A549 (cell line): Measurements from ENCODE around the gene DNASE1L1. TPM values are rescaled to one million over a fixed set of nuclear protein-coding genes. Genes with fewer than 3 reads are reported as not detected.

Experiments used
- ATAC-seq, 2 experiments: fragments of 200-7000 bp in 1 of 2; fragments of >200 bp in 1 of 2; cut with Nextera tagmentation in 1 of 2; cut with Tn5 transposase in 1 of 2; 3 replicates each; pipeline versions ENCODE4 v1.8.0 to v1.9.1; 2018 to 2020; ENCODE audit warnings: mild to moderate bottlenecking in 1 of 2, moderate library complexity in 1 of 2
- CTCF ChIA-PET: fragments of 300-600 bp; sonication (Branson Sonifier 250); formaldehyde crosslinking; extraction: SDS; loops from one replicate; lab custom pipeline; 2021; ENCODE audit warnings: antibody characterized with exemption, inconsistent platforms; lab: Yijun Ruan, JAX
- POLR2A ChIA-PET: fragments of 350-600 bp; formaldehyde crosslinking; extraction: SDS; loops from one replicate; lab custom pipeline; 2021; ENCODE audit warnings: antibody characterized with exemption, inconsistent platforms; lab: Yijun Ruan, JAX
- DNase-seq, 2 experiments: peaks; one replicate each; pipeline versions ENCODE4 v3.0.0 to v3.0.0-alpha.2; 2011 to 2016; ENCODE audit warnings: low read depth in 1 of 2, low spot score in 1 of 2
- FAIRE-seq: peaks from 2 replicates; lab custom pipeline; 2011; peaks lifted over from hg19 to GRCh38; lab: Jason Lieb, UNC
- H3K27ac ChIP-seq, 2 experiments: fragments of >200 bp; sonication (Bioruptor Twin); formaldehyde crosslinking; 3 replicates each; pipeline ENCODE4 v1.5.1; 2016 to 2017
- H3K4me1 ChIP-seq: fragments of >200 bp; sonication (Bioruptor Twin); formaldehyde crosslinking; 3 replicates; pipeline ENCODE4 v1.6.1; 2016
- H3K4me2 ChIP-seq: fragments of >200 bp; sonication (Bioruptor Twin); formaldehyde crosslinking; 3 replicates; pipeline ENCODE4 v1.6.1; 2016
- H3K4me3 ChIP-seq: fragments of >200 bp; sonication (Bioruptor Twin); formaldehyde crosslinking; 3 replicates; pipeline ENCODE4 v1.5.1; 2016
- H3K9me3 ChIP-seq: fragments of >200 bp; sonication (Bioruptor Twin); formaldehyde crosslinking; 3 replicates; pipeline ENCODE4 v1.6.1; 2016
- CEBPB ChIP-seq, 2 experiments: fragments of >200 bp in 1 of 2; sonication (Bioruptor Twin) in 1 of 2; formaldehyde crosslinking in 1 of 2; IDR thresholded peaks; 2 replicates each; pipeline ENCODE4 v1.6.1; 2012 to 2016
- CTCF ChIP-seq: fragments of >200 bp; sonication (Bioruptor Twin); formaldehyde crosslinking; IDR thresholded peaks from 3 replicates; pipeline ENCODE4 v1.5.1; 2016
- EP300 ChIP-seq, 2 experiments: fragments of >200 bp; sonication (Bioruptor Twin); formaldehyde crosslinking; IDR thresholded peaks; 2 replicates in 1 of 2; 3 replicates in 1 of 2; pipeline ENCODE4 v1.6.1; 2016 to 2017
- FOXS1 ChIP-seq: fragments of 250-450 bp; sonication (Bioruptor Pico); IDR thresholded peaks from 2 replicates; pipeline ENCODE4 v1.5.0; 2020; ENCODE audit warnings: mild to moderate bottlenecking, moderate library complexity
- HDAC2 ChIP-seq: fragments of 200-600 bp; sonication (generic); IDR thresholded peaks from 2 replicates; pipeline ENCODE4 v1.6.1; 2016
- HEYL ChIP-seq: fragments of 250-450 bp; sonication (Bioruptor Pico); IDR thresholded peaks from 2 replicates; pipeline ENCODE4 v1.8.0; 2021; ENCODE audit warnings: mild to moderate bottlenecking, moderate library complexity
- MAX ChIP-seq: IDR thresholded peaks from 2 replicates; pipeline ENCODE4 v1.6.1; 2012
- PHF8 ChIP-seq: fragments of 200-600 bp; sonication (generic); IDR thresholded peaks from 2 replicates; pipeline ENCODE4 v1.6.1; 2016; ENCODE audit warnings: low read depth, mild to moderate bottlenecking, antibody characterized with exemption, moderate library complexity, borderline replicate concordance
- POLR2A ChIP-seq: IDR thresholded peaks from 2 replicates; pipeline ENCODE4 v1.6.1; 2012; ENCODE audit warnings: mild to moderate bottlenecking, low read length
- RAD21 ChIP-seq, 2 experiments: fragments of >200 bp in 1 of 2; sonication (Bioruptor Twin) in 1 of 2; formaldehyde crosslinking in 1 of 2; IDR thresholded peaks in 1 of 2; conservative IDR thresholded peaks in 1 of 2; 2 replicates in 1 of 2; 3 replicates in 1 of 2; pipeline ENCODE4 v1.6.1; 2012 to 2018; ENCODE audit warnings: inconsistent platforms in 1 of 2
- SMC3 ChIP-seq: fragments of >200 bp; sonication (Bioruptor Twin); formaldehyde crosslinking; IDR thresholded peaks from 3 replicates; pipeline ENCODE4 v1.6.1; 2018; ENCODE audit warnings: inconsistent platforms
- SREBF2 ChIP-seq: fragments of 450-650 bp; IDR thresholded peaks from 2 replicates; pipeline ENCODE4 v1.6.1; 2014; ENCODE audit warnings: mild to moderate bottlenecking, moderate library complexity
- TFCP2L1 ChIP-seq: fragments of 250-450 bp; sonication (Bioruptor Pico); IDR thresholded peaks from 2 replicates; pipeline ENCODE4 v1.5.0; 2021; ENCODE audit warnings: mild to moderate bottlenecking
- ZNF302 ChIP-seq: fragments of 250-450 bp; sonication (Bioruptor Pico); IDR thresholded peaks from 2 replicates; pipeline ENCODE4 v1.9.0; 2021; ENCODE audit warnings: inconsistent platforms, mild to moderate bottlenecking, moderate library complexity
- WGBS: methylation state at CpG from one replicate; pipeline ENCODE4 v1.1.6; 2017; ENCODE audit errors: missing lambda C conversion rate; 5-methylcytosine and 5-hydroxymethylcytosine counted together
- polyA plus RNA-seq, 4 experiments: library from polyadenylated mRNA; depleted of rRNA in 3 of 4; stranded (reverse); fragments of >200 nt; fragmentation: RNase III in 1 of 4; extraction: RNeasy Plus Mini Kit Qiagen cat#74134 plus additional on column Dnase treatment in 1 of 4; gene quantifications; 2 replicates in 3 of 4; 3 replicates in 1 of 4; pipeline ENCODE4 v1.2.3, GENCODE V29; 2011 to 2017
- TF ChIP-seq, protein P1 (sequence below): IDR thresholded peaks from 2 replicates; pipeline ENCODE4 v1.6.1; 2012; ENCODE audit warnings: low read depth, borderline replicate concordance

DNASE1L1 gene
- polyA plus RNA-seq, 2 of the 4 experiments (the other 2 are of a cell fraction), result 14.3 to 24.5 TPM

DNA sequence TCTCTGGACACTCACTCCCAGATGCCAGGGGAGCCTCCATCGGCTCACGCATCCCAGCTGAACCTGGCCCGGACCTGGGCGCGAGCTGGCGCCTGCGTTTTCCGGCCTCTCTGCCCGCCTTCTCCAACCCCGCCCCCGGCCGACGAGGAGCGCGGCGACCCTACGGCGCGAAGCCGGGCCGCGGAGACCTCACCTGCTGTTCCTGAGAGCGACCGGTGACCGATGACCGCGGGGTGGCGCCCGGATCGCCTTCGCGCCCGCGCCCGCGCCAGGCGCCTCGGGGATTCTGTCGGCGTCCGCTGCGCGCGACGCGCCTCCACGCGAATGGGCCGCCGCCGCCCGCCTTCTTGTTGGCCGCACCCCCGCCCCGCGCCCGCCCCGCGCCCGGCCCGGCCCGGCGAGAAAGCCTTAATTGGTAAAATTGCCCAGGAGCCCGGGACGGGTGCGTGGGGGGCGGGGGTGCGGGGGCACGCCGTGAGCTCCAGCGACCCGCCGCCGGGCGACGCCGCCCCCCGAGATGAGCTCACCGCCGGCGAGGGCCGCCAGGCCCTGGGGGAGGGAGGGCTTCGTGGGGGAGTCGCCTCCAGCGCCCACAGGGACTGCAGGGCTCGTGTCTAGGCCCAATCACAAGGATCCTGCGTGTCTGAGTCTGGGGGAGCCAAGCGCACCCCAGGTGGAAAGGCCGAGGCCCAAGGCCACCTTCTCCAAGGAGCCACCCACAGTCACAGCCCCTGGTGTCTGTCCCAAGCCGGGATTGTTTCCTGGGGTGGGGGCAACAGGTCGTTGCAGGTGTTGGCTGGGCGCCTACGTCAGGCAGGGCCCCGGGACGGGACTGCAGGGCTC, 34.5 kb downstream of the DNASE1L1 start, which contains the start of gene FLNA (continued):
- TF ChIP-seq, protein P1, sequence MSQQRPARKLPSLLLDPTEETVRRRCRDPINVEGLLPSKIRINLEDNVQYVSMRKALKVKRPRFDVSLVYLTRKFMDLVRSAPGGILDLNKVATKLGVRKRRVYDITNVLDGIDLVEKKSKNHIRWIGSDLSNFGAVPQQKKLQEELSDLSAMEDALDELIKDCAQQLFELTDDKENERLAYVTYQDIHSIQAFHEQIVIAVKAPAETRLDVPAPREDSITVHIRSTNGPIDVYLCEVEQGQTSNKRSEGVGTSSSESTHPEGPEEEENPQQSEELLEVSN, result peak; percentile 73
- TF ChIP-seq TFCP2L1 (CRISPR knock-in tag) (no peak), RAD21 (conservative IDR thresholded peaks at IDR 0.05 in 1 of 2, IDR thresholded peaks at IDR 0.05 in 1 of 2) (no peak)

DNA sequence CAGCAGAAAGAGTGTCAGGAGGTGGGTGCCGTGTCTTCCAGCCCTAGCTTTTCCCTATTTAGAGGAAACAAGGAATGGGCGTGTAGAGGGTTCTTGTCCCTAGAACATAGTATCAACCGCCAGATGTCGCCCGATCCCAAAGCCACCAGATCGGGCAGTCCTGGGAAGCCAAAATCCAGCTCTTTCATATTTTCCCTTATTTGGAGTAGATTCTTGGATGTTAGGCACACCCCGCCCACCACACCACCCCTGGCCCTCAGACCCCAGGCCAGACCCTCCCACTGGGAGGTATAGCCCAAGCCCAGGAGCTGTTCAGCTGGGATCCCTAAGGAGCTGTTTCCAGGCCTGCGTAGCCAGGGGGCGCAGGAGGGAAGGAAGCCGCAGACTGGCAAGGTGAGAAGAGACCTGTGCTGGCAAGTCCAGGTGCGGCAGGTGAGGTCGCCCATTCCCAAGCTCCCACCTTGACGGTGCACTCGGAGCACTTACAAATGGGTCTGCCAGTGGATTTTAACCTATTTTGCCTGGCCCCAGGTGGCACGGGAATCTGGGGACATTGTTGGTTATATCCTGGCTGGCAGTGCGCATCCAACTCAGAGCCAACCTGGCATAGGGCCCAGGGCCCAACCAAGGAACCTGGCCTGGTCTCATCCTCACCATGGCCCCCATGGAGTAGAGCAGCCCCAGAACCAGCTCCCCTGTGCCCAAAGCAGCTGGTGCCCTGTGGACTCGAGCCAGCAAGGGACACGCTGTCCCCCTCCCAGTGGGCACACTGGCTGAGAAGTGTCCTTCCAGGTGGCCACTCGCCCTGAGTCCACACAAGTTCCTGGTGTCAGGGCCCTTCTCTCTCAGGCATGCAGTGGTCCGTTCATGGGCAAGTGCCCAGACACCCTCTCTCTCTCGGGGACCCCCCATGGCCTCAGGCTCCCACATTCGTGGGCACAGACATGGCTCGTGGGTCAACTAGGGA, 35.4 kb downstream of the DNASE1L1 start:
- POLR2A ChIA-PET, result interaction anchor here (0.7 to 1.7 kb wide), 5 partner anchors 10 to 153 kb away, joined by 3 to 17 read pairs (median 4); partner anchors contain the start of genes FAM3A, RPL10 and TAFAZZIN
- no peaks in the 10 kb centered on the region for H3K9me3 ChIP-seq
- peak overlapping the region; percentile 86 to 100 for H3K27ac ChIP-seq
- WGBS, result 24% methylated on average over 11 of the region's 23 CpGs
- TF ChIP-seq FOXS1 (CRISPR knock-in tag) (no peak), EP300 (IDR thresholded peaks at IDR 0.05) (no peak), SREBF2 (no peak), HEYL (no peak), SMC3 (peak; percentile 62), ZNF302 (CRISPR knock-in tag) (no peak), CTCF (peak; percentile 95), POLR2A (0 out of 2 replicates have a peak, but pooled peaks have one; percentile 6), PHF8 (no peak), RAD21 (conservative IDR thresholded peaks at IDR 0.05 in 1 of 2, IDR thresholded peaks at IDR 0.05 in 1 of 2) (peak; percentile 32 to 59; a peak in 4 of 5 replicates), MAX (0 out of 2 replicates have a peak, but pooled peaks have one; percentile 43), CEBPB (IDR thresholded peaks at IDR 0.05) (no peak)
- peak overlapping the region; percentile 99 for H3K4me2 ChIP-seq
- peak; percentile 72 to 88 for DNase-seq
- peaks cover 31% of the 10 kb centered on the region for H3K4me1 ChIP-seq
- CTCF ChIA-PET, result interaction anchor here (0.5 to 3.8 kb wide), 39 partner anchors 8 to 392 kb away, joined by 3 to 49 read pairs (median 4); partner anchors contain the start of genes DNASE1L1, FAM3A, IKBKG and RPL10
- H3K4me3 ChIP-seq, result peak overlapping the region; percentile 60
- ATAC-seq, result peak; percentile 11 to 50; a peak in 3 of 6 replicates
- FAIRE-seq, result peak; percentile 67

DNA sequence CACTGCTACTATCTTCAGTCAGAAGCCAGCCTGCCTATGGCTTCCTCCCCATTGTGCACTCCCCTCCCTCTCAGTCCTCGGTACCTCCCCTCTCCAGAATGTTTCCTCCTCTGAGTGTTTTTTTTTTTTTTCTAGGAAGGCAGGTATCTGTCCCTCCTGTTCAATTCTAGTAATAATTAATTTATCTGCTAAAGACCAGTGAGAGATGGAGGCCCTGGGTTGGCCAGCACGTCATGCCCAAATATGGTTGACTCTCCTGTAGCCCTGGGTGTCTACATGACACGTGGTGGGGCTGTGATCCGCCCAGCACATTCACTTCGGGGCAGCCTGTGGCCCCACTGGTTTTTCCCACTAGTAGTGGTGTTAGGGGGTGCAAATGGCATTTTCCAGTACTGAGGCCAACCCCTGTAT, 36.4 kb downstream of the DNASE1L1 start:
- FAIRE-seq, result no peak
- H3K4me1 ChIP-seq, result peaks cover 35% of the 10 kb centered on the region
- POLR2A ChIA-PET, result interaction anchor here (0.8 to 1.7 kb wide), 4 partner anchors 11 to 154 kb away, joined by 3 to 17 read pairs (median 4); partner anchors contain the start of genes RPL10 and TAFAZZIN
- no peaks in the 10 kb centered on the region for H3K9me3 ChIP-seq
- CTCF ChIA-PET, result interaction anchor here (0.6 to 3.8 kb wide), 30 partner anchors 7 to 393 kb away, joined by 3 to 49 read pairs (median 6); partner anchors contain the start of genes DNASE1L1, FAM3A, IKBKG and RPL10
- H3K27ac ChIP-seq, result peak overlapping the region; percentile 86 to 100
- H3K4me2 ChIP-seq, result peak overlapping the region; percentile 99
- peak; percentile 27 to 76 for DNase-seq
- no peak overlapping the region; the same call in 2 of the 3 replicates for H3K4me3 ChIP-seq
- TF ChIP-seq MAX, result peak; percentile 47
- TF ChIP-seq HDAC2, result no peak
- WGBS, result 33% methylated on average over 5 of the region's 5 CpGs
- peak in 1 of 2 experiments; percentile 17; a peak in 3 of 6 replicates for ATAC-seq
